Iris pigment epithelial cell (primary cell): Measurements from ENCODE around the gene HEXD.
"Not testable (repeated sequence)": the region's sequence is repeated elsewhere in the genome, so short reads cannot be mapped to it uniquely, and the experiment has no call there.

Source experiments
- DNase-seq: peaks from one replicate; pipeline ENCODE4 v3.0.0-alpha.2; 2011; ENCODE audit warnings: low read depth

HEXD gene

GRCh38 chr17:82458179-82458884, 40.2 kb downstream of the HEXD start, which contains the start of gene NARF:
TSS of gene NARF (plus strand) at chr17:82458741. CDS start at chr17:82458804, 63 bp downstream.
- DNase-seq, result peak; percentile 99

GRCh38 chr17:82458885-82459424, 40.8 kb downstream of the HEXD start:
- peak; percentile 54 for DNase-seq

GRCh38 chr17:82459936-82460335, 41.8 kb downstream of the HEXD start:
- DNase-seq, result not testable (repeated sequence)

GRCh38 chr17:82461827-82462524, 43.8 kb downstream of the HEXD start:
- DNase-seq, result no peak

GRCh38 chr17:82463391-82463790, 45.2 kb downstream of the HEXD start:
- DNase-seq, result no peak

- DNase-seq, result no peak
These were observed 45.9 kb downstream of the HEXD start for GRCh38 chr17:82463925-82464566.

- no peak for DNase-seq
These were observed 46.4 kb downstream of the HEXD start for GRCh38 chr17:82464567-82464929.

GRCh38 chr17:82465023-82465603, 47.0 kb downstream of the HEXD start:
- no peak for DNase-seq

- peak; percentile 29 for DNase-seq
These were observed 50.5 kb downstream of the HEXD start for GRCh38 chr17:82468692-82469091.

- no peak for DNase-seq
These were observed 51.9 kb downstream of the HEXD start for GRCh38 chr17:82470065-82470464.

- no peak for DNase-seq
These were observed 56.3 kb downstream of the HEXD start for GRCh38 chr17:82474223-82475010.

GRCh38 chr17:82475458-82475857, 57.3 kb downstream of the HEXD start:
- peak; percentile 20 for DNase-seq

GRCh38 chr17:82477934-82478333, 59.8 kb downstream of the HEXD start:
- DNase-seq, result no peak

- no peak for DNase-seq
These were observed 61.5 kb downstream of the HEXD start for GRCh38 chr17:82479602-82480001.

- no peak for DNase-seq
These were observed 62.2 kb downstream of the HEXD start for GRCh38 chr17:82480318-82480717.

GRCh38 chr17:82483204-82483660, 65.1 kb downstream of the HEXD start:
- no peak for DNase-seq

- DNase-seq, result no peak
These were observed 65.7 kb downstream of the HEXD start for GRCh38 chr17:82483836-82484235.

GRCh38 chr17:82486231-82487094, 68.3 kb downstream of the HEXD start:
- DNase-seq, result no peak

GRCh38 chr17:82487910-82488309, 69.8 kb downstream of the HEXD start:
- no peak for DNase-seq

GRCh38 chr17:82489117-82489516, 71.0 kb downstream of the HEXD start:
- no peak for DNase-seq
